ENCODE results near the gene ASXL2.

Gene ASXL2

GRCh38 chr2:25808006-25808383, 70.3 kb downstream of the ASXL2 start:
- peak; percentile 40; the same call in 2 of the 3 replicates for ATAC-seq

GRCh38 chr2:25806941-25807340, 71.3 kb downstream of the ASXL2 start:
- no peak for TF ChIP-seq TCF4 (CRISPR knock-in tag; IDR thresholded peaks at IDR 0.05; ENCODE audit: borderline replicate concordance)
- no peak for TF ChIP-seq CREB5 (CRISPR knock-in tag; IDR thresholded peaks at IDR 0.05; ENCODE audit: low read depth)
- no peak for TF ChIP-seq ZNF565 (CRISPR knock-in tag; conservative IDR thresholded peaks at IDR 0.05; ENCODE audit: low read depth)
- TF ChIP-seq CSDC2 (CRISPR knock-in tag; IDR thresholded peaks at IDR 0.05) = no peak
- TF ChIP-seq ISL1 (CRISPR knock-in tag; IDR thresholded peaks at IDR 0.05) = no peak
- TF ChIP-seq ARNTL (CRISPR knock-in tag; IDR thresholded peaks at IDR 0.05; ENCODE audit: borderline replicate concordance, low read depth) = no peak
- TF ChIP-seq BACH2 (CRISPR knock-in tag; IDR thresholded peaks at IDR 0.05; ENCODE audit: borderline replicate concordance) = no peak
- TF ChIP-seq TOX (CRISPR knock-in tag; IDR thresholded peaks at IDR 0.05; ENCODE audit: borderline replicate concordance) = no peak
- TF ChIP-seq ZC3H10 (CRISPR knock-in tag; IDR thresholded peaks at IDR 0.05) = no peak
- TF ChIP-seq PATZ1 (CRISPR knock-in tag; IDR thresholded peaks at IDR 0.05; ENCODE audit: borderline replicate concordance) = no peak
- TF ChIP-seq OSR1 (CRISPR knock-in tag; IDR thresholded peaks at IDR 0.05) = no peak
- no peak for TF ChIP-seq ZNF8 (CRISPR knock-in tag; IDR thresholded peaks at IDR 0.05)
- TF ChIP-seq ZFP30 (CRISPR knock-in tag; IDR thresholded peaks at IDR 0.05) = no peak
- no peak for TF ChIP-seq GLIS3 (CRISPR knock-in tag; IDR thresholded peaks at IDR 0.05)
- TF ChIP-seq CSRNP3 (CRISPR knock-in tag; IDR thresholded peaks at IDR 0.05) = no peak
- ATAC-seq = no peak

More at GRCh38 chr2:25808006-25808383, 70.3 kb downstream of the ASXL2 start:
- no peak for TF ChIP-seq PATZ1 (CRISPR knock-in tag; IDR thresholded peaks at IDR 0.05; ENCODE audit: borderline replicate concordance)
- no peak for TF ChIP-seq CREB5 (CRISPR knock-in tag; IDR thresholded peaks at IDR 0.05; ENCODE audit: low read depth)
- TF ChIP-seq ZFP30 (CRISPR knock-in tag; IDR thresholded peaks at IDR 0.05) = no peak
- no peak for TF ChIP-seq GLIS3 (CRISPR knock-in tag; IDR thresholded peaks at IDR 0.05)

GRCh38 chr2:25805987-25806386, 72.3 kb downstream of the ASXL2 start:
- TF ChIP-seq ISL1 (CRISPR knock-in tag; IDR thresholded peaks at IDR 0.05) (no peak), SNAI2 (CRISPR knock-in tag; IDR thresholded peaks at IDR 0.05) (no peak), RARB (CRISPR knock-in tag; IDR thresholded peaks at IDR 0.05) (no peak), ARNTL (CRISPR knock-in tag; IDR thresholded peaks at IDR 0.05; ENCODE audit: borderline replicate concordance, low read depth) (no peak), ZFP30 (CRISPR knock-in tag; IDR thresholded peaks at IDR 0.05) (no peak), ZNF565 (CRISPR knock-in tag; conservative IDR thresholded peaks at IDR 0.05; ENCODE audit: low read depth) (no peak)
- ATAC-seq = no peak

GRCh38 chr2:25804338-25804737, 73.9 kb downstream of the ASXL2 start:
- no peak for ATAC-seq
- TF ChIP-seq ISL1 (CRISPR knock-in tag; IDR thresholded peaks at IDR 0.05) = no peak
- no peak for TF ChIP-seq ARNTL (CRISPR knock-in tag; IDR thresholded peaks at IDR 0.05; ENCODE audit: borderline replicate concordance, low read depth)
- no peak for TF ChIP-seq CREB5 (CRISPR knock-in tag; IDR thresholded peaks at IDR 0.05; ENCODE audit: low read depth)
- TF ChIP-seq GLIS3 (CRISPR knock-in tag; IDR thresholded peaks at IDR 0.05) = no peak
- TF ChIP-seq OSR1 (CRISPR knock-in tag; IDR thresholded peaks at IDR 0.05) = no peak
- no peak for TF ChIP-seq ESRRG (CRISPR knock-in tag; IDR thresholded peaks at IDR 0.05)
- no peak for TF ChIP-seq ZFP3 (CRISPR knock-in tag; IDR thresholded peaks at IDR 0.05)
- TF ChIP-seq SNAI2 (CRISPR knock-in tag; IDR thresholded peaks at IDR 0.05) = no peak

All from SK-N-SH treated with all-trans-retinoic acid at 6 μM for 48 hours (cell line).